GM20431 (cell line): ENCODE results near the gene TRABD2A.

Source experiments
- in situ Hi-C: fragments of 300-500 bp; cut with MseI, MboI; formaldehyde crosslinking; loops from one replicate; pipeline ENCODE4 v1.15.0; 2020; ENCODE audit warnings: low sequenced_read_pairs; ENCODE audit not compliant: unreplicated experiment

TRABD2A gene

GRCh38 chr2:84905181-84906107 lies 24.6 kb upstream of the TRABD2A start, which contains the start of gene TMSB10:
Gene TMSB10, plus strand, starts transcription at chr2:84905656.
- in situ Hi-C loops, result no loop called here

- in situ Hi-C loops, result no loop called here
Observed at GRCh38 chr2:84904717-84905174, 23.9 kb upstream of the TRABD2A start.

DNA sequence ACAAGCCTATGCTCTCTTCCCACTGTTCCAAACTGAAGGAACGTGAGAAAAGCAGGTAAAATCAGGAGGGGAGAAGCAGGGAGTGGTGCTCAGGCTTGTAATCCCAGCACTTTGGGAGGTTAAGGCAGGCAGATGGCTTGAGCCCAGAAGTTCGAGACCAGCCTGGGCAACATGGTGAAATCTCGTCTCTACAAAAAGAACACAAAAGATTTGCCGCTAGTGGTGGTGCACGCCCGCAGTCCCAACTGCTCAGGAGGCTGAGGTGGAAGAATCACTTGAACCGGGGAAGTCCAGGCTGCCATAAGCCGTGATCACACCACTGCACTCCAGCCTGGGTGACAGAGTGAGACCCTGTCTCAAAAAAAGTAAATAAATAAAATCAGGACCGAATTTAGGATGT lies 23.3 kb upstream of the TRABD2A start:
- in situ Hi-C loops, result no loop called here

DNA sequence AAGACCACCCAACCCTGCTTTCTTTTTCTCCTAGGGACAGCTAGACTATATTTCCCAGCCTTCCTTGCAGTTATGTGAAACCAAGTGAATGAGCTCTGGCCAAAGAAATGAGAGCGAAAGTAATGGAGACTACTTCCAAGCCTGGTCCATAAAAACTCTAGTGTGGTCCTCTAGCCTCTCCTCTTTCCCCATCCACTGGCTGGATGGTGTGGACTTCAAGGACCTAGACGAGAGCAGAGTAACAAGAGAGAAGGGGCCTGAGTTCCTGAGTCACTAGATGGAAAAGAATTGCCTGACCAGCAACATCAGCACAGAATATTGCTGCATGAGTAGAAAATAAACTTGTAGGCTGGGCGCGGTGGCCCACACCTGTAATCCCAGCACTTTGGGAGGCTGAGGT lies 21.6 kb upstream of the TRABD2A start:
- in situ Hi-C loops, result no loop called here

DNA sequence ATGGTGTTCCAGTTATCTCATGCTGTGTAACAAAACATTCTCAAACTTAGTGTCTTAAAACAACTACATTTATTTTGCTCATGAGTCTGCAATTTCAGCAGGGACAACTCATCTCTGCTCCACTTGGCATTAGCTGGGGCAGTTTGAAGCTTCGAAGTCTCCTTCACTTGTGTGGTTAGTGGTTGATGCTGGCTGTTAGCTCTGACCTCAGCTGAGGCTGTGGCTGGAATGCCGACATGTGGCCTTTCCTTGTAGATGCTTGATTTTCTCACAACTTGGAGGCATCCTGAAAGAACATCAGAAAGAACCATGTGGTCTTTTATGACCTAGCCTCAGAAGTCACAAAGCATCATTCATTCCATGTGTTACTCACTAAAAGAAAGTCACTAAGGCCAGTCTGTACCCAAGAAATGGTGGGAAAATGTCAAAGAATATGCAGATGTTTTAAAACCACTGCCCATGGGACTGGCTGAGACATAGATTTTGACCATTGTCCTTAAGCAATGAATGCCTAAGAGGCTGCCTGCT lies 20.8 kb upstream of the TRABD2A start:
- in situ Hi-C loops, result no loop called here

DNA sequence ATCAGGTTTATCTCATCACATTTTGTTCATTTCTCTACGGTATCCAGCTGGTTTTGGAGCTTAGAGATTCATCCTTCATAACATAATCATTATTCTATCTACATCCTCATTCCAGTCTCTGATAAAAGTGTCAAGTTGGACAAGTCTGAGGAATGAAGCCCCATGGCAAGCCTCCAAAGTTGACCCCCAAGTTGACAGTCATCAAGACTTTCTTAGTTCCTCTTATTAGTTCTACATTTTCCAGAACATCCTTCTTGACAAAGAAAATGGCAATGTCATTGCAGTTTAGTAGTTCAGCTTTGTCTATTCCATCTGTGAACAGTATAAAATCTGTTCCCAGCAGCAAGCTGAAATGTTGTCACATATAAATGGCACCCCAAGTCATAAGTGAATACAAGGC lies 20.1 kb upstream of the TRABD2A start:
- in situ Hi-C loops, result no loop called here

GRCh38 chr2:84899304-84900204 lies 18.7 kb upstream of the TRABD2A start:
- in situ Hi-C loops, result no loop called here

DNA sequence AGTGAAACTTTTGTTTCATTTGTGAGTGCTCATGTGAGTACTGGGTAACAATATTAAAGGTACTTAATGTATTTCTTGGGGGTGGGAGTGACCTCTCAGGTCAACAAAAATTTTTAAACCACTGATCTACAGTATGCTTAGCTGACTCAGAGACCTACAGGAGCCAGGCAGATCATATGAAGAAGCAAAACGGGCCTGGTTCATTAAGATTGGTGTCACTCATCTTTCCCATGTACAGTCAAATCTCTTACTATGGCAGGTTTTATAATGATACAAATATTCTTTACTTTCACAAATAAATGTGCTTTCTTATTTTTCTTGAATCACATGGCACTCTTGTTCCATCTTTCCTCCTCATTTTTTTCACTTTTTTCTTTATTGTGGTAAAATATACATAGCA lies 16.9 kb upstream of the TRABD2A start:
- in situ Hi-C loops, result no loop called here

GRCh38 chr2:84896567-84896966 lies 15.7 kb upstream of the TRABD2A start:
- in situ Hi-C loops, result no loop called here

- in situ Hi-C loops, result no loop called here
Observed at GRCh38 chr2:84894758-84895520, 14.1 kb upstream of the TRABD2A start.

GRCh38 chr2:84894131-84894586 lies 13.3 kb upstream of the TRABD2A start:
- in situ Hi-C loops, result no loop called here

- in situ Hi-C loops, result no loop called here
Observed at GRCh38 chr2:84891355-84892010, 10.6 kb upstream of the TRABD2A start.

- in situ Hi-C loops, result no loop called here
Observed at GRCh38 chr2:84889332-84889731, 8.4 kb upstream of the TRABD2A start.

DNA sequence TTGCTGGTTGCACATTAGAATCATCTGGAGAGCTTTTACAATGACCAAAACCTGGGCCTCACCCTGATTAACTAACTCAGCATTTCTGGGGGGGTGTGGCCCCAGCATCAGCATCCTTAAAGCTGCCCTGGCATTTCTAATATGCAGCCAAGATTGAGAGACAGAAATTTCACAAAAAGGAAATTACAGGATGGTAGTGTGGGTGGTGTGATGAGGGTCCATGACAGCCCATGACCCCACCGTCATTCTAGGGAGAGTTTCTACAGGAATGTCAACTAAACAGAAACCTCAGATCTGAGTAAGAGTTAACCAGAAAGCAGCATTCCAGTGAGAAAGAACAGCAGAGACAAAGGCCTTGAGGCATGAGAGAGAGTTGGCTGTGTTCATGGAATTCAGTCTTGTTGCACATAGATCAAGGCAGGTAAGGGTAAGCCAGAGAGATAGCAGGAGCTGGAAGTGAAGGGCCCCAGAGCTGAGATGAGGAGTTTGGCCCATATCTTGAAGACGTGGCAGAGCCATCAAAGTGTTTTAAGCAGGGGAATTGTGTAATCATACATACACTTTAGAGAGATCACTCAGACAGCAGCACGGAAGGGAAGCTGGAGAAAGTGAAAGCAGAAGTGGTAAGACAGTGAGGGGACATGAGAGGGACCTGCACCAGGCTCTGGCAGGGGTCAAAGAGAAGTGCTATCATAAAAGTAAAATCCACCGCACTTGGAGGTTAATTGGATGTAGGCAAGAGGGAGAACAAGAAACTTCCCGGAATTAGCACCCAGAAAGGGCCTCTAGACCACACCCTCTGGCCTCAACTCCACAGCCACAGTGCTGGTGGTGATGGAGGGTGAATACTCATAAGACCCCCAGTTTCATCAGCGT lies 7.8 kb upstream of the TRABD2A start:
- in situ Hi-C loops, result no loop called here

- in situ Hi-C loops, result no loop called here
Observed at GRCh38 chr2:84886791-84887190, 5.9 kb upstream of the TRABD2A start.

GRCh38 chr2:84885111-84885510 lies 4.2 kb upstream of the TRABD2A start:
- in situ Hi-C loops, result no loop called here

DNA sequence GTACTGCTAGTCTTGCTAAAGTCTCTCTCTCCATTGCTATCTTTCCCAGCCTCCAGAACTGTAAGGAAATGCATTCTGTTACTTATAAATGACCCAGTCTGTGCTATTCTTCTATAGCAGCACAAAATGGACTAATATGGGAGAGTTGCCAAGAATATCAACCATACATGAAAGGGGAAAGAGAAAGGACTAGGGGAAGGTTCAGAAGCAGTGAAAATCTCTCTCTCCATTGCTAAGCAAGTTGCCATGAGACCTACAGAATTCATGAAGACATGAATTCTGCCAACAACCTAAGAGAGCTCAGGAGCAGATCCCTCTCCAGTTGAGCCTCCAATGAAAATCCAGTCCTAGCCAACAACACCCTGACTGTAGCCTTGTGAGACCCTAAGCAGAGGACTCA lies 3.6 kb upstream of the TRABD2A start:
- in situ Hi-C loops, result no loop called here

DNA sequence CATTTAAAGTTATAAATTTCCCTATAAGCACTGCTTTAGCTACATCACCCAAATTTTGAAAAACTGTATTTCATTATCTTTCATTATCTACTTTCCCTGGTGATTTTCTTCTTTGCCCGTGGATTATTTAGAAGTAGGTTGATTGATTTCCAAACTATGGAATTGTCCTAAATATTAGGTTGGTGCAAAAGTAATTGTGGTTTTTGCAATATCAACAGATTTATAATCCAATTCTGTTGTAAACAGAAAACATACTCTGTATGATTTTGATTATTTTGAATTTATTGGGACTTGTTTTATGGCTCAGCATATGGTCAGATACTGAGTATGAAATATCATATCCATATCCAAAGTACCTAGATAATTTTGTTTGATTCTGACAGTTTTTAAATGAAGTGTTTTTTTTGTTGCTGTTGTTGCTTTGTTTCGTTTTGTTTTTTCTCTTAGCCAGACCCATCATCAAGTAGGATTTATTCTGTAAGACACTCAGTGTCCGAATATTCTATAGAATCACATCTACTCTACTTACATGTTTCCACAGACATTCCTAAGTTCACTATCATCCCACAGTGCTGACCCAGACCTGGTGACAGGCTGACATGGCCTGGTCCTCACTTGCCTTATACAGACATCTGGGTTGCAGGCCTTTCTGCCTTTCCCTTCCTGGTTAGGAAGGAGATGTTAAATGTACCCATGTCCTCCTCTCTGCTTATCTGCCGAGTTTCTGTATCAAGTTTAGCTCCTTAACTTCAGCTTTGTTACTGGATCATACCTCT lies 2.1 kb upstream of the TRABD2A start:
- in situ Hi-C loops, result no loop called here
